BE2C (cell line): ENCODE data around the gene SPDL1. TPM values are rescaled to one million over a fixed set of nuclear protein-coding genes. Genes with fewer than 3 reads are reported as not detected.

ENCODE experiments used
- DNase-seq: peaks from one replicate; pipeline ENCODE4 v3.0.0-alpha.2; 2020
- H3K27me3 ChIP-seq: fragments of 250-450 bp; sonication (Bioruptor Pico); 2 replicates; pipeline ENCODE4 v1.5.1; 2020; ENCODE audit warnings: mild to moderate bottlenecking
- H3K36me3 ChIP-seq: fragments of 250-450 bp; sonication (Bioruptor Pico); 2 replicates; pipeline ENCODE4 v1.5.1; 2020; ENCODE audit warnings: mild to moderate bottlenecking
- H3K4me1 ChIP-seq: fragments of 250-450 bp; sonication (Bioruptor Pico); 2 replicates; pipeline ENCODE4 v1.5.1; 2020
- H3K4me3 ChIP-seq: 2 replicates; pipeline ENCODE4 v1.5.1; 2011; ENCODE audit warnings: low read depth, low read length
- H3K9me3 ChIP-seq: fragments of 250-450 bp; sonication (Bioruptor Pico); 2 replicates; pipeline ENCODE4 v1.5.1; 2020
- polyA plus RNA-seq: library from polyadenylated mRNA; unstranded; fragments of >200 nt; gene quantifications from one replicate; pipeline ENCODE4 v1.2.1, GENCODE V29; 2012; ENCODE audit warnings: low read depth, missing spikeins; ENCODE audit not compliant: insufficient read length, insufficient read depth
- TF ChIP-seq, protein P1 (sequence below): IDR thresholded peaks from 2 replicates; pipeline ENCODE4 v1.5.1; 2012; ENCODE audit warnings: mild to moderate bottlenecking, low read depth, low read length

SPDL1 gene, protein sequence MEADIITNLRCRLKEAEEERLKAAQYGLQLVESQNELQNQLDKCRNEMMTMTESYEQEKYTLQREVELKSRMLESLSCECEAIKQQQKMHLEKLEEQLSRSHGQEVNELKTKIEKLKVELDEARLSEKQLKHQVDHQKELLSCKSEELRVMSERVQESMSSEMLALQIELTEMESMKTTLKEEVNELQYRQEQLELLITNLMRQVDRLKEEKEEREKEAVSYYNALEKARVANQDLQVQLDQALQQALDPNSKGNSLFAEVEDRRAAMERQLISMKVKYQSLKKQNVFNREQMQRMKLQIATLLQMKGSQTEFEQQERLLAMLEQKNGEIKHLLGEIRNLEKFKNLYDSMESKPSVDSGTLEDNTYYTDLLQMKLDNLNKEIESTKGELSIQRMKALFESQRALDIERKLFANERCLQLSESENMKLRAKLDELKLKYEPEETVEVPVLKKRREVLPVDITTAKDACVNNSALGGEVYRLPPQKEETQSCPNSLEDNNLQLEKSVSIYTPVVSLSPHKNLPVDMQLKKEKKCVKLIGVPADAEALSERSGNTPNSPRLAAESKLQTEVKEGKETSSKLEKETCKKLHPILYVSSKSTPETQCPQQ
- polyA plus RNA-seq, result 10.4 TPM

DNA sequence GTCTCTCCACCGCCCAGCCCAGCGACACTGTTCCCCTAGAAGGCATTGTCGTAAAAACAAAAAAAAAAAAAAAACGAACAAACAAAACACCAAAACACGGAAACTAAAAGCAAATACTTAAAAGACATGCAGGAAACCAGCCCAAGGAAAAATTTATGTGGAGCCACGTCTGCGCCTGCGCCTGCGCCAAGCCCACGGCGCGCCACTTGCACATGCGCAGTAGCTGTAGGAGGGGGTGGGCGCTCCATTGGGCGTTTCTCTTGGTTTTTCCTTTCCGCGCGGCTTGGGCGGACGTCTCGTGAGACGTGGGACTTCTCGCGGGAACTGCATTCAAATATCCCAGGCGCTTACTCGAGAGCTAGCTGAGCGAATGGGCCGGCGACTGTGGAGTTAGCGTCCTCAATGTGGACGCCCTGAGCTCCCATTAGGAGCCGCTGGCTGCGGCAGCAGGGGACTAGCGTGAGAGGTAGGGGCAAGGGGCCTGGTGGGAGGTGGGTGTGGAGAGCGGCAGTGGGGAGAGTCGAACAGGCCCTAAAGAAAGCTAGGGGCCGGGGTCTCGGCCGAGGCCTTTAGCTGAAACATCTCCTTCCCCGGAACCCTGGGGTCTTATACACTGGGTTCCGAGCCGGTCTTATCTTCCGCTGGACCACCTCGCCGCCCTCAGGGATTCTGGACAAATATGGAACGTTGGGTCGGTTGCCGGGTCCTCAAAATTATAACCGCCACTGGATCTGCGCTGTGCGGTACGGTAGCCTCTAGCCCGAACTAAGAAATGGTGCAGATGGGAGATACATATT is at the start of gene SPDL1:
Gene SPDL1, plus strand, starts transcription at position 350 of the 797 bp plus-strand sequence. CDS start 4,644 bp downstream, outside the sequence.
- H3K27me3 ChIP-seq, result no peaks in the 10 kb centered on the region
- H3K9me3 ChIP-seq, result no peaks in the 10 kb centered on the region
- peak; percentile 96 for DNase-seq
- H3K36me3 ChIP-seq, result peaks cover 4% of the 10 kb centered on the region
- peak within 1 kb of the TSS; percentile 84 for H3K4me3 ChIP-seq
- peaks cover 6% of the 10 kb centered on the region for H3K4me1 ChIP-seq
- TF ChIP-seq, protein P1, sequence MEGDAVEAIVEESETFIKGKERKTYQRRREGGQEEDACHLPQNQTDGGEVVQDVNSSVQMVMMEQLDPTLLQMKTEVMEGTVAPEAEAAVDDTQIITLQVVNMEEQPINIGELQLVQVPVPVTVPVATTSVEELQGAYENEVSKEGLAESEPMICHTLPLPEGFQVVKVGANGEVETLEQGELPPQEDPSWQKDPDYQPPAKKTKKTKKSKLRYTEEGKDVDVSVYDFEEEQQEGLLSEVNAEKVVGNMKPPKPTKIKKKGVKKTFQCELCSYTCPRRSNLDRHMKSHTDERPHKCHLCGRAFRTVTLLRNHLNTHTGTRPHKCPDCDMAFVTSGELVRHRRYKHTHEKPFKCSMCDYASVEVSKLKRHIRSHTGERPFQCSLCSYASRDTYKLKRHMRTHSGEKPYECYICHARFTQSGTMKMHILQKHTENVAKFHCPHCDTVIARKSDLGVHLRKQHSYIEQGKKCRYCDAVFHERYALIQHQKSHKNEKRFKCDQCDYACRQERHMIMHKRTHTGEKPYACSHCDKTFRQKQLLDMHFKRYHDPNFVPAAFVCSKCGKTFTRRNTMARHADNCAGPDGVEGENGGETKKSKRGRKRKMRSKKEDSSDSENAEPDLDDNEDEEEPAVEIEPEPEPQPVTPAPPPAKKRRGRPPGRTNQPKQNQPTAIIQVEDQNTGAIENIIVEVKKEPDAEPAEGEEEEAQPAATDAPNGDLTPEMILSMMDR, result no peak

DNA sequence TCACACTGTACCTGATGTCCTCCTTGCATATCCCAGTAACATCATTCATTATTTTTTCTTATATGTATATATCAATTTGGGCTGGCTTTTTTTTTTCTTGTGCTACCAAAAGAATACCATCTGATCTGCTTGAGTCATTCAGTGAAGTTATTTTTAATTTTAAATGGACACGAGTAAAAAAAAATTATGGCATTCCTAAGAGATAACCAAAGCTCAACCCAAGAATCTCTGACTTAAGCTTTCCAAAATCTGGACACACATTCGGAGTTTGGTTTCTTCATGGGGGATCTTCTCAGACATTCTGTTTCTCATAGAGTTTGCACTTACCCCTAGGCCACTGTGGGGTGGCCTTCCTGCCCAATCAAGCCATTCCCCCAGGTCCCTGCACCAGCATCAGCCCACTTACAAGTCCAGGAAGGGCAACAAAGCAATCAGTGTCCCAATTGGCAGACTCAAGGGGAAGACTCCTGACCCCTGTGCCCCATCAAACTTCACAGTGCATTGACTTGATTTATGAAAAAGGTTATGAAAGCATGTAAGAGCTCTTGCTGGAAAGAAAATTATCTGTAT is 49.2 kb upstream of the SPDL1 start:
- no peaks in the 10 kb centered on the region for H3K36me3 ChIP-seq
- TF ChIP-seq, protein P1, result no peak
- no peak overlapping the region for H3K4me3 ChIP-seq
- no peaks in the 10 kb centered on the region for H3K4me1 ChIP-seq
- peaks cover 13% of the 10 kb centered on the region for H3K27me3 ChIP-seq
- no peaks in the 10 kb centered on the region for H3K9me3 ChIP-seq
- DNase-seq, result no peak

DNA sequence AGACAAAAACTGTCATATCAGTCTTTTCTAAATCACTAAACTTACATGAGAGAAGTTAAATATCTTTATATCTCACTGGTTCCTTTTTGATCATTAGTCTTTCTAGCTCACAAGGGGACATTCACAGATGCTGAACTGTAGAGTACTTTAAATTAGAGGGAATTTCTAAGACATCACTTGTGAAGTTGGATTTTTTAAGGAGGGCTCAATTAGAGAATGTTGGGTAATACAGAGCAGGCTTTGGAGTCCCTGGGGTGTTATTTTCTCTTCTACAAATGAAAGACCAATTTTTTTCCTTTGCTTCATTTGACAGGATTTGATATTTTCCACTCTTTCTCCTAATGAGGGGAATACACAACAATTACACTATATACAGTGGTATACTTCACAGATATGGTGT is 48.6 kb upstream of the SPDL1 start:
- H3K9me3 ChIP-seq, result no peaks in the 10 kb centered on the region
- no peak for DNase-seq
- TF ChIP-seq, protein P1, result no peak
- H3K4me3 ChIP-seq, result no peak overlapping the region
- H3K36me3 ChIP-seq, result no peaks in the 10 kb centered on the region
- no peaks in the 10 kb centered on the region for H3K4me1 ChIP-seq
- H3K27me3 ChIP-seq, result peaks cover 8% of the 10 kb centered on the region

DNA sequence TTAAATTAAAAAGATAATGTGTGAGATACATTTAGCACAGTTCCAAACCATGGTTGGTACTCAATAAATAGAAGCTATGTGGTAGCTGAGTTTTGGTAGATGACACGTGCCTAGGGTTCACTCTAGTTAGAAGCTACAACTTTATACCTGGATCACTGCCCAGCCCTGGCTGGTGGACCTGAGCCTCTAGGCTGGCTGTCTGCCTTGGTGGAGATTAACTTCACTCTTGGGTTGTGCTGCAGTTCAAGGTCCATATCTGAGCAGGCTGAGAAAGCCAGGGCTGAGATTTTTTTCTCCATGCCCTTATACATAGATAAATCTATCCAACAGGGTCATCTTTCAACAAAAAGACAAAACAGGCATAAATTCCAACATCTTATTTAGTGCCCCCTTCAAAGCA is 44.6 kb upstream of the SPDL1 start:
- H3K36me3 ChIP-seq, result no peaks in the 10 kb centered on the region
- no peak overlapping the region for H3K4me3 ChIP-seq
- TF ChIP-seq, protein P1, result no peak
- 0 out of 2 replicates have a peak, but pooled peaks cover 2% of the 10 kb centered on the region for H3K27me3 ChIP-seq
- H3K9me3 ChIP-seq, result no peaks in the 10 kb centered on the region
- no peaks in the 10 kb centered on the region for H3K4me1 ChIP-seq
- no peak for DNase-seq

DNA sequence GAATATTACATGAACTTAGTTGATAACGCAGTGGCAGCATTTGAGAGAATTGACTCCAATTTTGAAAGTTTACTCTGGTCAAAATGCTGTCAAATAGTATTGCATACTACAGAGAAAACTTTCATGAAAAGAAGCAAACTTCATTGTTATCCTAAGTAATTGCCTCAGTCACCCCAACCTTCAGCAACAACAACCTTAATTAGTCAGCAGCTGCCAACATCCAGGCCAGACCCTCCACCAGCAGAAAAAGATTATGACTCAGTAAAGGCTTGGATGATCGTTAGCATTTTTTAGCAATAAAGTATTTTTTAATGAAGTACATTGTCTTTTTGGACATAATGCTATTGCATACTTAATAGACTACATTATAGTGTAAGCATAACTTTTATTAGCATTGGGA is 40.8 kb upstream of the SPDL1 start:
- TF ChIP-seq, protein P1, result no peak
- Histone ChIP-seq H3K9me3 (no peaks in the 10 kb centered on the region), H3K27me3 (no peaks in the 10 kb centered on the region), H3K4me3 (no peak overlapping the region), H3K36me3 (no peaks in the 10 kb centered on the region), H3K4me1 (no peaks in the 10 kb centered on the region)
- no peak for DNase-seq
